Measurements from ENCODE around the gene GALNT7.

Gene GALNT7

GRCh38 chr4:173223743-173224142 lies 55.1 kb downstream of the GALNT7 start:
- no peak overlapping the region for H3K27ac ChIP-seq
- no peak for TF ChIP-seq CTCF (conservative IDR thresholded peaks at IDR 0.05)

GRCh38 chr4:173226401-173226888 lies 57.8 kb downstream of the GALNT7 start:
- no peak overlapping the region for H3K27ac ChIP-seq

GRCh38 chr4:173227756-173228155 lies 59.1 kb downstream of the GALNT7 start:
- no peak overlapping the region for H3K27ac ChIP-seq

More at GRCh38 chr4:173226401-173226888, 57.8 kb downstream of the GALNT7 start:
- no peak for TF ChIP-seq CTCF (conservative IDR thresholded peaks at IDR 0.05)

GRCh38 chr4:173230062-173230461 lies 61.5 kb downstream of the GALNT7 start:
- H3K27ac ChIP-seq, result no peak overlapping the region
- TF ChIP-seq CTCF (conservative IDR thresholded peaks at IDR 0.05), result no peak

More at GRCh38 chr4:173227756-173228155, 59.1 kb downstream of the GALNT7 start:
- TF ChIP-seq CTCF (conservative IDR thresholded peaks at IDR 0.05), result no peak

GRCh38 chr4:173231916-173232315 lies 63.3 kb downstream of the GALNT7 start:
- no peak overlapping the region for H3K27ac ChIP-seq
- TF ChIP-seq CTCF (conservative IDR thresholded peaks at IDR 0.05), result peak; percentile 70

- no peak for TF ChIP-seq CTCF (conservative IDR thresholded peaks at IDR 0.05)
- H3K27ac ChIP-seq, result no peak overlapping the region
These were observed 65.2 kb downstream of the GALNT7 start for GRCh38 chr4:173233857-173234256.

- no peak overlapping the region for H3K27ac ChIP-seq
These were observed 66.4 kb downstream of the GALNT7 start for GRCh38 chr4:173235050-173235449.

More at GRCh38 chr4:173235050-173235449, 66.4 kb downstream of the GALNT7 start:
- no peak for TF ChIP-seq CTCF (conservative IDR thresholded peaks at IDR 0.05)
